Measurements from ENCODE around the gene KIF5B. TPM values are rescaled to one million over a fixed set of nuclear protein-coding genes. Genes with fewer than 3 reads are reported as not detected.

KIF5B gene
- total and polyA plus RNA-seq, 9 of the 15 experiments (the other 6 are each of a cell fraction or from before 2014, with no cell fraction given): 24.4 to 94.4 (median 68.9) TPM

DNA sequence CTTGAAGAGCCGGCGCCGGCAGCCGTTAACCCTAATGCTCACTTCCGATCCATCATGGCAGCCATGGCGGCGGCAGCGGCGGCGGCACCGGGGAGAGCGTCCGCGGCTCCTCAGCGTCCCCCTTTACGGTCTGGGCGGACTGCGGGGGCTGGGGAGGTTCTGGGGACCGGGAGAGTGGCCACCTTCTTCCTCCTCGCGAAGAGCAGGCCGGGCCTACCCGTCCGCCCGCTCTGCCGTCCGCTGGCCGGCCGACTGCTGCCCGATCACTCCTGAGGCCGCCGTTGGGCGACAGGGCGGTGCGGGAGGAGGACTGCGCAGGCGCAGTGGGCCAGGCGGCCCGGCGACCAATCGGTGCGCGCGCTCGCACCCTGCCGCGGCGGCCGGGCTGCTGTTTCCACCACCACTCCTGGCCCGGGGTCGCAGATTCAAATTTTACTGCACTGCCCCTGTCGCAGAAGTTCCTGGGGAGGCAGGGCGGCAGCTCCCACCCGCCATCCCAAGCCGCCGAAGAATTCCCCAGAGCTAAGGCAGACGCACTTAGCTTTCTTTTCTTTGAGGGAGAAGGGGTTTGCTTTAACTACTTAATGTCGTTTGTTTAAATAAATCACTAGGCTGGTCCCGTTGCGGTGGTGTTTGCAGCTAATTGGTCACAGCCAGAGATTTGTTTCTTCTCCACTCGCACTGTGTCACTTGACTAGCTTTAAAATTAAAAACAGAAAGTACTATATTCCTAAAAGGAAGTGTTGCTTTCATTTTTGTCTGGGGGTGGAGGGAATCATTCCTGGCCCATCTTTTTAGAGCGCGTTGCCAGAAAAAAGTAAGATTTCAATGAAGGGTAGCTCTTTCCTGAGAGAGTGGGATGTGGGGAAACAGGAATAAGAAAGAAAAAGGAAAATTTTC is at the start of gene KIF5B (continued):
- TF ChIP-seq, protein P1, sequence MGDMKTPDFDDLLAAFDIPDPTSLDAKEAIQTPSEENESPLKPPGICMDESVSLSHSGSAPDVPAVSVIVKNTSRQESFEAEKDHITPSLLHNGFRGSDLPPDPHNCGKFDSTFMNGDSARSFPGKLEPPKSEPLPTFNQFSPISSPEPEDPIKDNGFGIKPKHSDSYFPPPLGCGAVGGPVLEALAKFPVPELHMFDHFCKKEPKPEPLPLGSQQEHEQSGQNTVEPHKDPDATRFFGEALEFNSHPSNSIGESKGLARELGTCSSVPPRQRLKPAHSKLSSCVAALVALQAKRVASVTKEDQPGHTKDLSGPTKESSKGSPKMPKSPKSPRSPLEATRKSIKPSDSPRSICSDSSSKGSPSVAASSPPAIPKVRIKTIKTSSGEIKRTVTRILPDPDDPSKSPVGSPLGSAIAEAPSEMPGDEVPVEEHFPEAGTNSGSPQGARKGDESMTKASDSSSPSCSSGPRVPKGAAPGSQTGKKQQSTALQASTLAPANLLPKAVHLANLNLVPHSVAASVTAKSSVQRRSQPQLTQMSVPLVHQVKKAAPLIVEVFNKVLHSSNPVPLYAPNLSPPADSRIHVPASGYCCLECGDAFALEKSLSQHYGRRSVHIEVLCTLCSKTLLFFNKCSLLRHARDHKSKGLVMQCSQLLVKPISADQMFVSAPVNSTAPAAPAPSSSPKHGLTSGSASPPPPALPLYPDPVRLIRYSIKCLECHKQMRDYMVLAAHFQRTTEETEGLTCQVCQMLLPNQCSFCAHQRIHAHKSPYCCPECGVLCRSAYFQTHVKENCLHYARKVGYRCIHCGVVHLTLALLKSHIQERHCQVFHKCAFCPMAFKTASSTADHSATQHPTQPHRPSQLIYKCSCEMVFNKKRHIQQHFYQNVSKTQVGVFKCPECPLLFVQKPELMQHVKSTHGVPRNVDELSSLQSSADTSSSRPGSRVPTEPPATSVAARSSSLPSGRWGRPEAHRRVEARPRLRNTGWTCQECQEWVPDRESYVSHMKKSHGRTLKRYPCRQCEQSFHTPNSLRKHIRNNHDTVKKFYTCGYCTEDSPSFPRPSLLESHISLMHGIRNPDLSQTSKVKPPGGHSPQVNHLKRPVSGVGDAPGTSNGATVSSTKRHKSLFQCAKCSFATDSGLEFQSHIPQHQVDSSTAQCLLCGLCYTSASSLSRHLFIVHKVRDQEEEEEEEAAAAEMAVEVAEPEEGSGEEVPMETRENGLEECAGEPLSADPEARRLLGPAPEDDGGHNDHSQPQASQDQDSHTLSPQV (IDR thresholded peaks at IDR 0.05): no peak
- TF ChIP-seq SIX5 (IDR thresholded peaks at IDR 0.05; ENCODE audit: borderline replicate concordance in 1 of 2, insufficient read depth in 1 of 2, low read depth in 1 of 2, low read length in 2 of 2) (no peak), CREBBP (IDR thresholded peaks at IDR 0.05; ENCODE audit: low read depth, low read length) (no peak), RFX7 (CRISPR knock-in tag; IDR thresholded peaks at IDR 0.05) (no peak), TEAD2 (tag; IDR thresholded peaks at IDR 0.05) (no peak), BMI1 (IDR thresholded peaks at IDR 0.05; ENCODE audit: low read length) (no peak), BRD4 (IDR thresholded peaks at IDR 0.05) (peak; percentile 84; the same call in 1 of the 2 replicates), POLR2A (conservative IDR thresholded peaks at IDR 0.05) (peak; percentile 99), ZNF24 (IDR thresholded peaks at IDR 0.05) (no peak), POLR2AphosphoS5 (IDR thresholded peaks at IDR 0.05; ENCODE audit: control insufficient read depth, insufficient read depth, low read depth, low read length) (peak; percentile 94), ZNF133 (CRISPR knock-in tag; IDR thresholded peaks at IDR 0.05) (peak; percentile 18; the same call in 1 of the 2 replicates), KLF6 (CRISPR knock-in tag; IDR thresholded peaks at IDR 0.05; ENCODE audit: borderline replicate concordance) (no peak), SMARCB1 (IDR thresholded peaks at IDR 0.05; ENCODE audit: insufficient read length, low read depth) (no peak), LARP7 (IDR thresholded peaks at IDR 0.05) (no peak)
- TF ChIP-seq, protein P2, sequence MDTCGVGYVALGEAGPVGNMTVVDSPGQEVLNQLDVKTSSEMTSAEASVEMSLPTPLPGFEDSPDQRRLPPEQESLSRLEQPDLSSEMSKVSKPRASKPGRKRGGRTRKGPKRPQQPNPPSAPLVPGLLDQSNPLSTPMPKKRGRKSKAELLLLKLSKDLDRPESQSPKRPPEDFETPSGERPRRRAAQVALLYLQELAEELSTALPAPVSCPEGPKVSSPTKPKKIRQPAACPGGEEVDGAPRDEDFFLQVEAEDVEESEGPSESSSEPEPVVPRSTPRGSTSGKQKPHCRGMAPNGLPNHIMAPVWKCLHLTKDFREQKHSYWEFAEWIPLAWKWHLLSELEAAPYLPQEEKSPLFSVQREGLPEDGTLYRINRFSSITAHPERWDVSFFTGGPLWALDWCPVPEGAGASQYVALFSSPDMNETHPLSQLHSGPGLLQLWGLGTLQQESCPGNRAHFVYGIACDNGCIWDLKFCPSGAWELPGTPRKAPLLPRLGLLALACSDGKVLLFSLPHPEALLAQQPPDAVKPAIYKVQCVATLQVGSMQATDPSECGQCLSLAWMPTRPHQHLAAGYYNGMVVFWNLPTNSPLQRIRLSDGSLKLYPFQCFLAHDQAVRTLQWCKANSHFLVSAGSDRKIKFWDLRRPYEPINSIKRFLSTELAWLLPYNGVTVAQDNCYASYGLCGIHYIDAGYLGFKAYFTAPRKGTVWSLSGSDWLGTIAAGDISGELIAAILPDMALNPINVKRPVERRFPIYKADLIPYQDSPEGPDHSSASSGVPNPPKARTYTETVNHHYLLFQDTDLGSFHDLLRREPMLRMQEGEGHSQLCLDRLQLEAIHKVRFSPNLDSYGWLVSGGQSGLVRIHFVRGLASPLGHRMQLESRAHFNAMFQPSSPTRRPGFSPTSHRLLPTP (IDR thresholded peaks at IDR 0.05; ENCODE audit: borderline replicate concordance, extremely low read depth, insufficient read length): no peak
- TF ChIP-seq, protein P3, sequence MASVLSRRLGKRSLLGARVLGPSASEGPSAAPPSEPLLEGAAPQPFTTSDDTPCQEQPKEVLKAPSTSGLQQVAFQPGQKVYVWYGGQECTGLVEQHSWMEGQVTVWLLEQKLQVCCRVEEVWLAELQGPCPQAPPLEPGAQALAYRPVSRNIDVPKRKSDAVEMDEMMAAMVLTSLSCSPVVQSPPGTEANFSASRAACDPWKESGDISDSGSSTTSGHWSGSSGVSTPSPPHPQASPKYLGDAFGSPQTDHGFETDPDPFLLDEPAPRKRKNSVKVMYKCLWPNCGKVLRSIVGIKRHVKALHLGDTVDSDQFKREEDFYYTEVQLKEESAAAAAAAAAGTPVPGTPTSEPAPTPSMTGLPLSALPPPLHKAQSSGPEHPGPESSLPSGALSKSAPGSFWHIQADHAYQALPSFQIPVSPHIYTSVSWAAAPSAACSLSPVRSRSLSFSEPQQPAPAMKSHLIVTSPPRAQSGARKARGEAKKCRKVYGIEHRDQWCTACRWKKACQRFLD (CRISPR knock-in tag; IDR thresholded peaks at IDR 0.05): peak; percentile 88
- TF ChIP-seq, protein P4, sequence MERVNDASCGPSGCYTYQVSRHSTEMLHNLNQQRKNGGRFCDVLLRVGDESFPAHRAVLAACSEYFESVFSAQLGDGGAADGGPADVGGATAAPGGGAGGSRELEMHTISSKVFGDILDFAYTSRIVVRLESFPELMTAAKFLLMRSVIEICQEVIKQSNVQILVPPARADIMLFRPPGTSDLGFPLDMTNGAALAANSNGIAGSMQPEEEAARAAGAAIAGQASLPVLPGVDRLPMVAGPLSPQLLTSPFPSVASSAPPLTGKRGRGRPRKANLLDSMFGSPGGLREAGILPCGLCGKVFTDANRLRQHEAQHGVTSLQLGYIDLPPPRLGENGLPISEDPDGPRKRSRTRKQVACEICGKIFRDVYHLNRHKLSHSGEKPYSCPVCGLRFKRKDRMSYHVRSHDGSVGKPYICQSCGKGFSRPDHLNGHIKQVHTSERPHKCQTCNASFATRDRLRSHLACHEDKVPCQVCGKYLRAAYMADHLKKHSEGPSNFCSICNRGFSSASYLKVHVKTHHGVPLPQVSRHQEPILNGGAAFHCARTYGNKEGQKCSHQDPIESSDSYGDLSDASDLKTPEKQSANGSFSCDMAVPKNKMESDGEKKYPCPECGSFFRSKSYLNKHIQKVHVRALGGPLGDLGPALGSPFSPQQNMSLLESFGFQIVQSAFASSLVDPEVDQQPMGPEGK (CRISPR knock-in tag; IDR thresholded peaks at IDR 0.05; ENCODE audit: borderline replicate concordance): no peak

Measured in K562 (cell line).